GM12801 (cell line): ENCODE results near the gene ALOX5AP.

Experiments used
- CTCF ChIP-seq: IDR thresholded peaks from one replicate; pipeline ENCODE4 v1.5.1; 2011; ENCODE audit warnings: control low read depth; ENCODE audit not compliant: insufficient read length; ENCODE audit errors: extremely low read depth

The ALOX5AP gene

GRCh38 chr13:30739761-30740642 lies 4.7 kb downstream of the ALOX5AP start:
- no peak for TF ChIP-seq CTCF

- TF ChIP-seq CTCF = no peak
These were observed 7.6 kb downstream of the ALOX5AP start for GRCh38 chr13:30742901-30743300.

GRCh38 chr13:30743319-30744055 lies 8.1 kb downstream of the ALOX5AP start:
- no peak for TF ChIP-seq CTCF

GRCh38 chr13:30744056-30744680 lies 8.8 kb downstream of the ALOX5AP start:
- TF ChIP-seq CTCF = no peak

- no peak for TF ChIP-seq CTCF
These were observed 9.3 kb downstream of the ALOX5AP start for GRCh38 chr13:30744681-30745077.

GRCh38 chr13:30745906-30746686 lies 10.8 kb downstream of the ALOX5AP start:
- no peak for TF ChIP-seq CTCF

GRCh38 chr13:30746791-30747190 lies 11.4 kb downstream of the ALOX5AP start:
- TF ChIP-seq CTCF = no peak
